ENCODE results near the gene EHBP1L1.
A peak's percentile ranks its signal among the peaks of the same experiment; 100 is the strongest.

EHBP1L1 gene

GRCh38 chr11:65547446-65548125, 28.3 kb upstream of the EHBP1L1 start:
- DNase-seq = no peak

- DNase-seq = no peak
Measured at GRCh38 chr11:65548395-65548794, 27.5 kb upstream of the EHBP1L1 start.

GRCh38 chr11:65549096-65549495, 26.8 kb upstream of the EHBP1L1 start:
- no peak for DNase-seq

GRCh38 chr11:65551572-65552387, 24.1 kb upstream of the EHBP1L1 start:
- DNase-seq = peak; percentile 63

- no peak for DNase-seq
Measured at GRCh38 chr11:65552388-65552951, 23.4 kb upstream of the EHBP1L1 start.

- peak; percentile 80 for DNase-seq
Measured at GRCh38 chr11:65553301-65554001, 22.4 kb upstream of the EHBP1L1 start.

- no peak for DNase-seq
Measured at GRCh38 chr11:65554057-65554818, 21.6 kb upstream of the EHBP1L1 start.

- no peak for DNase-seq
Measured at GRCh38 chr11:65554842-65555430, 20.9 kb upstream of the EHBP1L1 start.

GRCh38 chr11:65555693-65556231, 20.1 kb upstream of the EHBP1L1 start:
- peak; percentile 36 for DNase-seq

- DNase-seq = no peak
Measured at GRCh38 chr11:65556470-65557279, 19.2 kb upstream of the EHBP1L1 start.

GRCh38 chr11:65557280-65558001, 18.4 kb upstream of the EHBP1L1 start:
- no peak for DNase-seq

GRCh38 chr11:65558002-65558929, 17.6 kb upstream of the EHBP1L1 start, which contains the start of gene LTBP3:
Gene LTBP3 (minus strand): TSS chr11:65558359. CDS start chr11:65557959, 400 bp downstream.
- peak; percentile 70 for DNase-seq

- no peak for DNase-seq
Measured at GRCh38 chr11:65558930-65559509, 16.8 kb upstream of the EHBP1L1 start.

- DNase-seq = no peak
Measured at GRCh38 chr11:65559535-65559934, 16.3 kb upstream of the EHBP1L1 start.

GRCh38 chr11:65559951-65560537, 15.8 kb upstream of the EHBP1L1 start:
- DNase-seq = peak; percentile 23

- DNase-seq = no peak
Measured at GRCh38 chr11:65560555-65561418, 15.1 kb upstream of the EHBP1L1 start.

GRCh38 chr11:65562020-65562419, 13.8 kb upstream of the EHBP1L1 start:
- no peak for DNase-seq
